Measurements from ENCODE around the gene MTMR11.
A peak's percentile ranks its signal among the peaks of the same experiment; 100 is the strongest.
"Not testable (repeated sequence)": the region's sequence is repeated elsewhere in the genome, so short reads cannot be mapped to it uniquely, and the experiment has no call there.

Gene MTMR11

DNA sequence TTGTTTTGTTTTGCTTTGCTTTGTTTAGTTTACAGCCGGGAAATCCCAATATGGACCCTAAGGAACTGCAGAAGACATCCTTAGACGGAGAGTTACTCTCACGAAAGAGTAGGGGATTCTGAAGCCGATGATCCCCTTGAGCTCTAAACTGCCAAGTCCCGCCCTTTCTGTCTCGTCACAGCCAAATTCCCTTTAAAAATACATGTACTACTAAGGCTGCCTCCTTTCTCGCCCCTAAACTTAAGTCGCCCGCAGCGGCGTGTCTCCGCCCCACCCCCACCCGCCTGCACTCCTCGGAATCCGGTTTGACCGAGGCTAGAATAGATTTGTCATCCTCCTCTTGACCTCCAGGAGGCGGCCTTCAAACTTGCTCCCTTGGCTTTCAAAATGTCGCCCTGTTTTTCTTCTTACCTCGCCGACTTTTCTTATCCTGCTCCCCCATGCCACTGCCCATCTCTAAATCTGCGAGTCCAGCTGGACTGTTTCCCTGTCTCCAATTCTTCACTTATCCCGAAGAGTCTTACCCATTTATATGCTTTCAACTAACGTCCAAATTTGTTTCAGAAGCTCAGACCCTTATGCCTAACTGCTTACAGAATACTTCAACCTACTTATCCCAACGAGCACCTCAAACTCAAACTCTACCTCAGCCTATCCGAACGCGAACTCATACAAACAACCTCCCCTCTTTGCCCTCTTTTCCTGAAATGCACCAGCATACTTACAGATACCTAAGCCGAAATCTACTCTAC lies 48.3 kb downstream of the MTMR11 start:
- DNase-seq: peak; percentile 94

DNA sequence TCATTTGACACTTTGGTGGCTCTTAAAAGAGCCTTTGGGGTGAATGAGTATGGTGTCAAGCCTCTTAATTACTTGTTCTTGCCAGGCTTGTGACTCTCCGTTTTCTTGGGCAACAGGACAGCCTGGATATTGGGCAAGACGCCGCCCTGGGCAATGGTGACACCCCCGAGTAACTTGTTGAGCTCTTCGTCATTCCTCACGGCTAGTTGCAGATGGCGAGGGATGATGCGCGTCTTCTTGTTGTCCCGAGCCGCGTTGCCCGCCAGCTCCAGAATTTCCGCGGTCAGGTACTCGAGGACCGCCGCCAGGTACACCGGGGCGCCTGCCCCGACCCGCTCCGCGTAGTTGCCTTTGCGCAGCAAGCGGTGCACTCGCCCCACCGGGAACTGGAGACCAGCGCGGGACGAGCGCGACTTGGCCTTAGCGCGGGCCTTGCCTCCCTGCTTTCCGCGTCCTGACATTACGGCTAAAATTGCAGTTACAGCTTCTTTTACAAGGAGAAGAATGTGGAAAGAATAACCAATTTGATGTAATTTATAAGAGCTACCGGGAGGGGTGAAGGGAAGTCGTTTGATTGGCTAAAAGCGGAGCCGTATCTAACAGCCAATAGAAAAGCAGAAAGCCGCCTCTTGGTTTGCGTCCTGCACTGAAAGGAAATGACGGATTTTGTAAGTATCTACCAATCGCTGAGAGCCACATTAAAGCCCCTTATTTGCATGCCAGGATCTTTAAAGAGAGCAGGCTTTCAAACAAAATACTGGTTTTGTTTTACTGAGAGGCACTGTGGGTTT lies 49.0 kb downstream of the MTMR11 start:
- DNase-seq: peak; percentile 99

- DNase-seq: not testable (repeated sequence)
Observed at GRCh38 chr1:149887196-149887455, 49.6 kb downstream of the MTMR11 start.

DNA sequence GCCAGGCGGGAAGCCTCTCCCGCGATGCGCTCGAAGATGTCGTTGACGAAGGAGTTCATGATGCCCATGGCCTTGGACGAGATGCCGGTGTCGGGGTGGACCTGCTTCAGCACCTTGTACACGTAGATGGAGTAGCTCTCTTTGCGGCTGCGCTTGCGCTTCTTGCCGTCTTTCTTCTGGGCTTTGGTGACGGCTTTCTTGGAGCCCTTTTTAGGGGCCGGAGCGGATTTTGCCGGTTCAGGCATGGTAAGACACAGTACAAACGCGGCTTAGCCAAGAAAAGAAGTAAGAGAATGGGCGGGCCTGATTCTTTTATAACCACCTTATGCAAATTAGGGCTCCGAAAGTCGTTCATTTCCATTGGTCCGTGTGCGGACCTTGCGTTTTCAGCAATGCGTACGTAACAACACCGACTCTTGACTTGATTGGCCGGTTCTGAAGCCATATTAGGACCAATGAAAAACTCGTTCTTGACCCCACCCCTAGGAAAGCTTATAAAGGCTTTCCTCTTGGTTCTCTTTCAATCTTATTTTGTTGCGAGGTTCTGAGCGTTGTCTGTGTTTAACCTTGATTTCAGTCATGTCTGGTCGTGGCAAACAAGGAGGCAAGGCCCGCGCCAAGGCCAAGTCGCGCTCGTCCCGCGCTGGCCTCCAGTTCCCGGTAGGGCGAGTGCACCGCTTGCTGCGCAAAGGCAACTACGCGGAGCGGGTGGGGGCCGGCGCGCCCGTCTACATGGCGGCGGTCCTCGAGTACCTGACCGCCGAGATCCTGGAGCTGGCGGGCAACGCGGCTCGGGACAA lies 50.1 kb downstream of the MTMR11 start:
- peak; percentile 100 for DNase-seq

DNA sequence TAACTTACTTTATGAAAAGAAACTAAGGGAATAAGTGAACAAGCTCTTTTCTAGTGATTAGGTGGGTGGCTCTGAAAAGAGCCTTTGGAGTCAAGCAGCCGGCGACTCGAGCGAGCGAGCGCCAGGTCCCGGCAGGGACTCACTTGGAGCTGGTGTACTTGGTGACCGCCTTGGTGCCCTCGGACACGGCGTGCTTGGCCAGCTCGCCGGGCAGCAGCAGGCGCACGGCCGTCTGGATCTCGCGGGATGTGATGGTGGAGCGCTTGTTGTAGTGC lies 50.6 kb downstream of the MTMR11 start:
- peak; percentile 25 for DNase-seq

DNA sequence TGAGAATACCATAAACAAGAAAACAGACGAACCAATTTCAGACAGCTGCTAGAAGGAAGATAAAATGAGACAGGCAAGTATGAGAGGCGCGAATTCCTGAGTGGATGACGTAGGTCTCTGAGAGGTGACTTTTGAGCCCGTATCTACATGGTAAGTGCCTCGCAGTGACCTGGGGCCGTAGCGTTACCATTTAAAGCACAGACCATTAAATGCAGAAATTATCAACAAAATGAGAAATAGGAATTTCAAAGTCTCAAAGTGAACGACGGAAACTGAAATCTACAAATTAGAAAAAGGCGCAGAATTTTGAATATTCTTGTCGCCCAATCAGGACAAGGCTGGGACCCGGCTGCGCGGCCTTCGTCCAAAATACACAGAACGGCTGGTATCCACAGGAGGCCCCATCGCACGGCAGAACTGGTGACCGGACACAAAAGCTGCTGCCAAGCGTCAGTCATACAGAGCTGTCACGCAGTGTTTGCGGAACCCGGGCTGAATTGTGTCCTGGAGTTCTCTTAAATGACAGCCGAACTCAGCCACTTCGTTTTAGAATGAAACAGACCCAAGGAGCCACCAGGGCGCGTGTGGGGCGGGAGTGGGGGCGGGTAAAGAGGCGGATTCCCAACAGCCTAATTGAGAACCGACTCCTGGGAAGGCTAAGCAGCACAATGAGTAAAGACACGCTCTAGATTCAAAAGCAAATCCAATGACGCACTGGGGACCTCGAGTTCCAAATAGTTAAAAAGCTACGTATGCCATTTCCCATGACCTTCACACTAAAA lies 51.1 kb downstream of the MTMR11 start:
- peak; percentile 88 for DNase-seq

DNA sequence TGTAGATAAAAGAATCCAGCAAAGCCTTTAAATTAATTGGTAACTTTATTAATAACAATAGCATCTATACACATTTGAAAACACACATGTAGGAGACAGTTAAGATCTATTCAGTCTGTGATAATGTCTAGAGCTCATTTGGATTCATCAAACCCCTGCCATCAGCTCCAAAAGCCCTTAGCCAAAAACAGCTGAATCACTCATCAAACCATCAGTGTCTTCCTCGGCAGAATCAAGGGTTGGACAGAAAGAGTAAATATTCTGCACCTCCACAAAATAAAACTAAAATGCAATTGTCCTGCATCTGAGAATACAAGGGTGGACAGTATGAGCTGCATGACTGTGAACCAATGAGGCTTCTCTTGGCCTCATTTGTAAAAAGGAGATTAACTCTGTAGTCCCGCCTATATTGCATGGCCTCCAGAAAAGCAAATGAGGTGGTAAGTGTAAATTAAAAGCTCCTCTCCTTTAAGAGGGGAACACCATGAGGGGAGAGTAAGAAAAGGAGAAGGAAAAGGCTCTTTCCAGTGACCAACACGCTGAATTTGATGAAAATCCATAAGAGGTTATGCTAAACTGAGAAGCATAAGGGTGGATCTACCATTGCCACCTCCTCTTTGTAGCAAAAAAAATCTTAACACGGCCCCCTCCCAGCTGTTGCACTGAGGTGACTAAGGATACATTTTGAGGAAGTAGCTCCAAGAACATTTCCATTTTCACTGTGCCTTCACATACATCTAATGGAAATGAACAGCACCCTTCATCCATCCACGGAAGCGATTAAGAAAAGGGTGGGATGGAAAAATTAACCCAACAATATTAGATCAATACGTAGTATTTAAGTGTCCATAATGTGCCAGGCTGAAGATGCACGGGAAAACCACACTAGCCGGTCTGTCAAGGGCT lies 52.0 kb downstream of the MTMR11 start:
- peak; percentile 43 for DNase-seq

DNA sequence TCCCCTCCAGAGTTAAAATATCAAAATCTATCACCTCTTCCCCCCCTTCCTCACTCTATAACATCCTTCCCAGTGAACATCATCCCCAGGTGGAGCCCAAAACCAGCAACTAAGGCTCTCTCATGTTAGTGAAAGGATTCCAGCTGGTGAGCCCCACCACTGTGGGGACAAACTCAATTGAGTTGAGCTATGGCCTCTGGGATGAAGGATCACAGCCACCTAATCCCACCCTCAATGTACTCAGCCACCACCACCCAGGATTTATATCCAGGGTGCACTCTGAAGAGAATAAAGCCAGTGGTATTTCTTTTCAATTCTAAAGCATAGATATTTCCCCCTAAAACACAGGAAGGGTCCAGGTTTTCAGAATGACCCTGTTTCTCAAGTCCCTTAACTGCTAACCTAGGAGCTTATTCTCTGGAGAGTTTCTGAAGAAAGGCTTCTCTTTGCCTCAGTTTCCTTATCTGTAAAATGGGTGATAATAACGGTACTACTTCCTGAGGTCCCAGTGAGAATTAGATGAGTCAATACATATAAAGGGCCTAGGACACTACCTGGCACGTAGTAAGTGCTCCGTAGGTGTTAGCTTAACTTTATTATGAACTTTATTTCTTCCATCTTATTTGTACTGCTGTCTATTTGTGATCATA lies 53.0 kb downstream of the MTMR11 start:
- no peak for DNase-seq

- no peak for DNase-seq
Observed at GRCh38 chr1:149881876-149882275, 54.8 kb downstream of the MTMR11 start.

- DNase-seq: no peak
Observed at GRCh38 chr1:149879556-149879955, 57.1 kb downstream of the MTMR11 start.
